SK-N-SH (cell line): ENCODE measurements around the gene SRP54. TPM values are rescaled to one million over a fixed set of nuclear protein-coding genes. Genes with fewer than 3 reads are reported as not detected.

Experiments
- CTCF ChIA-PET: fragments of 300-600, 350-600 bp; formaldehyde crosslinking; extraction: SDS; loops from one replicate; lab custom pipeline; 2021; lab: Yijun Ruan, JAX
- POLR2A ChIA-PET: fragments of 350-600 bp; sonication (Branson Sonifier 250); formaldehyde crosslinking; extraction: SDS; loops from one replicate; lab custom pipeline; 2020; ENCODE audit warnings: antibody characterized with exemption, inconsistent platforms; lab: Yijun Ruan, JAX
- DNase-seq: peaks from one replicate; pipeline ENCODE4 v3.0.0; 2012
- H2AFZ ChIP-seq: fragments of 200-600 bp; sonication (generic); 2 replicates; pipeline ENCODE4 v1.8.1; 2016; ENCODE audit warnings: antibody characterized with exemption, mild to moderate bottlenecking, low read depth
- H3F3A ChIP-seq: fragments of 200-600 bp; sonication (generic); replicated peaks from 2 replicates; pipeline ENCODE3; 2016; ENCODE audit warnings: antibody characterized with exemption, mild to moderate bottlenecking; ENCODE audit not compliant: insufficient read depth
- H3K27ac ChIP-seq, 2 experiments: fragments of 200-500 bp in 1 of 2; fragments of 200-600 bp in 1 of 2; sonication (Bioruptor generic) in 1 of 2; sonication (generic), shearing (Covaris generic) in 1 of 2; 2 replicates each; pipeline versions ENCODE4 v1.5.1 to v1.6.1; 2014 to 2016; ENCODE audit warnings: low read depth in 2 of 2, inconsistent platforms in 1 of 2, low read length in 1 of 2, mild to moderate bottlenecking in 1 of 2, mixed read lengths in 1 of 2
- H3K27me3 ChIP-seq: fragments of 200-600 bp; sonication (generic), shearing (Covaris generic); 2 replicates; pipeline ENCODE4 v1.6.1; 2016; ENCODE audit warnings: mixed run types; ENCODE audit not compliant: insufficient read depth
- H3K36me3 ChIP-seq, 2 experiments: fragments of 200-500 bp in 1 of 2; fragments of 200-600 bp in 1 of 2; sonication (Bioruptor generic) in 1 of 2; sonication (generic) in 1 of 2; replicated peaks in 1 of 2; 2 replicates each; pipeline versions ENCODE3 to v1.5.1; 2014 to 2016; ENCODE audit warnings: low read length in 1 of 2, mild to moderate bottlenecking in 1 of 2; ENCODE audit not compliant: insufficient read depth in 2 of 2, control insufficient read depth in 1 of 2
- H3K4me1 ChIP-seq, 2 experiments: fragments of 200-500 bp in 1 of 2; fragments of 200-600 bp in 1 of 2; sonication (Bioruptor generic) in 1 of 2; sonication (generic), shearing (Covaris generic) in 1 of 2; 2 replicates each; pipeline versions ENCODE4 v1.5.1 to v1.6.1; 2014 to 2016; ENCODE audit warnings: low read depth in 1 of 2, low read length in 1 of 2, mixed run types in 1 of 2; ENCODE audit not compliant: insufficient read depth in 2 of 2, control insufficient read depth in 1 of 2
- H3K4me2 ChIP-seq: fragments of 200-600 bp; sonication (generic), shearing (Covaris generic); 2 replicates; pipeline ENCODE4 v1.6.1; 2017; ENCODE audit warnings: mixed run types
- H3K4me3 ChIP-seq, 2 experiments: fragments of 200-500 bp in 1 of 2; fragments of 200-600 bp in 1 of 2; sonication (Bioruptor generic) in 1 of 2; sonication (generic), shearing (Covaris generic) in 1 of 2; 2 replicates each; pipeline versions ENCODE4 v1.5.1 to v1.8.1; 2014 to 2016; ENCODE audit warnings: low read depth in 2 of 2, inconsistent platforms in 1 of 2, low read length in 1 of 2, mild to moderate bottlenecking in 1 of 2, mixed read lengths in 1 of 2, moderate library complexity in 1 of 2
- H3K79me2 ChIP-seq: fragments of 200-600 bp; sonication (generic); 2 replicates; pipeline ENCODE4 v1.8.1; 2017; ENCODE audit warnings: mild to moderate bottlenecking; ENCODE audit not compliant: insufficient read depth
- H3K9ac ChIP-seq: fragments of 200-600 bp; sonication (generic); 2 replicates; pipeline ENCODE4 v1.6.1; 2017; ENCODE audit warnings: mixed run types
- H3K9me2 ChIP-seq: fragments of 200-600 bp; sonication (generic); 2 replicates; pipeline ENCODE4 v1.6.1; 2017; ENCODE audit warnings: mixed run types
- H3K9me3 ChIP-seq: fragments of 200-600 bp; sonication (generic); 2 replicates; pipeline ENCODE4 v1.6.1; 2017; ENCODE audit warnings: mixed run types, mild to moderate bottlenecking, moderate library complexity
- H4K20me1 ChIP-seq: fragments of 200-600 bp; sonication (generic); 2 replicates; pipeline ENCODE4 v1.6.1; 2017; ENCODE audit warnings: mild to moderate bottlenecking, mixed run types; ENCODE audit not compliant: insufficient read depth
- CHD2 ChIP-seq: fragments of 150-350 bp; IDR thresholded peaks from 2 replicates; pipeline ENCODE4 v1.6.1; 2018; ENCODE audit warnings: low read length; ENCODE audit not compliant: partially characterized antibody
- ELF1 ChIP-seq: IDR thresholded peaks from 2 replicates; pipeline ENCODE4 v1.4.0; 2012
- EP300 ChIP-seq, 2 experiments: IDR thresholded peaks; 2 replicates each; pipeline versions ENCODE4 v1.4.0 to v1.6.1; 2012; ENCODE audit warnings: borderline replicate concordance in 1 of 2, low read depth in 1 of 2, low read length in 1 of 2
- EZH2phosphoT487 ChIP-seq: fragments of 200-600 bp; sonication (generic); IDR thresholded peaks from 2 replicates; pipeline ENCODE4 v1.6.1; 2017; ENCODE audit warnings: low read depth, mixed run types, mild to moderate bottlenecking, antibody characterized with exemption, moderate library complexity, borderline replicate concordance
- FOXJ3 ChIP-seq: sonication (generic); formaldehyde crosslinking; IDR thresholded peaks from 2 replicates; pipeline ENCODE4 v1.5.1; 2020; ENCODE audit warnings: mild to moderate bottlenecking, missing genetic modification reagents
- JUND ChIP-seq: IDR thresholded peaks from 2 replicates; pipeline ENCODE4 v1.4.0; 2012
- MEF2A ChIP-seq: IDR thresholded peaks from 2 replicates; pipeline ENCODE4 v1.4.0; 2012; ENCODE audit warnings: low read depth, borderline replicate concordance
- MXI1 ChIP-seq: IDR thresholded peaks from 2 replicates; pipeline ENCODE4 v1.6.1; 2012; ENCODE audit warnings: mild to moderate bottlenecking, low read depth, low read length, improper control_type of control experiment
- NFIC ChIP-seq: IDR thresholded peaks from 2 replicates; pipeline ENCODE4 v1.4.0; 2012; ENCODE audit warnings: borderline replicate concordance
- RAD21 ChIP-seq: IDR thresholded peaks from 2 replicates; pipeline ENCODE4 v1.6.1; 2012; ENCODE audit warnings: mild to moderate bottlenecking, low read length
- RFX5 ChIP-seq: IDR thresholded peaks from 2 replicates; pipeline ENCODE4 v1.6.1; 2012; ENCODE audit warnings: mild to moderate bottlenecking, improper control_type of control experiment, low read length
- RXRA ChIP-seq: IDR thresholded peaks from 2 replicates; pipeline ENCODE4 v1.4.0; 2012; ENCODE audit warnings: low read depth, mild to moderate bottlenecking, borderline replicate concordance
- SIN3A ChIP-seq: IDR thresholded peaks from 2 replicates; pipeline ENCODE4 v1.6.1; 2012; ENCODE audit warnings: low read depth, mild to moderate bottlenecking, low read length, moderate library complexity, borderline replicate concordance
- TCF12 ChIP-seq: IDR thresholded peaks from 2 replicates; pipeline ENCODE4 v1.4.0; 2012
- YY1 ChIP-seq: IDR thresholded peaks from 2 replicates; pipeline ENCODE4 v1.4.0; 2012; ENCODE audit warnings: low read depth, mild to moderate bottlenecking
- WGBS: methylation state at CpG from one replicate; pipeline ENCODE4 v1.1.6; 2017; ENCODE audit warnings: low lambda C conversion rate; 5-methylcytosine and 5-hydroxymethylcytosine counted together
- polyA plus RNA-seq, 3 experiments: library from polyadenylated mRNA; depleted of rRNA; stranded (reverse); fragments of >200 nt; gene quantifications; 2 replicates each; pipeline ENCODE4 v1.2.3, GENCODE V29; 2012
- TF ChIP-seq, protein P1 (sequence below): IDR thresholded peaks from 2 replicates; pipeline ENCODE4 v1.4.0; 2012; ENCODE audit warnings: low read depth, borderline replicate concordance
- TF ChIP-seq, protein P2 (sequence below): IDR thresholded peaks from 2 replicates; pipeline ENCODE4 v1.4.0; 2012; ENCODE audit warnings: low read depth, borderline replicate concordance

The SRP54 gene
- polyA plus RNA-seq, 1 of the 3 experiments (the other 2 are of a cell fraction) = 39.5 TPM

DNA sequence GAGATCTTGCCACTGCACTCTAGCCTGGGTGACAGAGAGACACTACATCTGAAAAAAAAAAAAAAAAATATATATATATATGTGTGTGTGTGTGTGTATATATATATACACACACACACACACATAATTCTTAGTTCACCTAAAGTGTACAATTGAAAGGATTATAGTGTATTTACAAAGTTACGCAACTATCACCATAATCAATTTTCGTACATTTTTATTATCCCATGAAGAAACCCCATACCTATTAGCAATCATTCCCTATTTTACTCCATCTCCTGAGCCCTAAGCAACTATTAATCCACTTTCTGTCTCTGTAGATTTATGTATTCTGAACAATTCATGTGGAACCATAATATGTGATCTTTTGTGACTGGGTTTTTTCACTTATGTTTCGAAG lies 4.4 kb downstream of the SRP54 start:
- peaks cover 3 to 4% of the 10 kb centered on the region in 2 experiments for H3K36me3 ChIP-seq
- H2AFZ ChIP-seq = no peak overlapping the region
- H3K9ac ChIP-seq = no peak overlapping the region
- peaks cover 61% of the 10 kb centered on the region for H4K20me1 ChIP-seq
- H3K27ac ChIP-seq = no peak overlapping the region
- H3K4me1 ChIP-seq = peaks cover 7 to 14% of the 10 kb centered on the region in 2 experiments
- H3K4me2 ChIP-seq = no peak overlapping the region
- TF ChIP-seq NFIC (no peak), RXRA (no peak), EZH2phosphoT487 (no peak), FOXJ3 (CRISPR knock-in tag) (no peak), JUND (no peak)
- TF ChIP-seq, protein P1, sequence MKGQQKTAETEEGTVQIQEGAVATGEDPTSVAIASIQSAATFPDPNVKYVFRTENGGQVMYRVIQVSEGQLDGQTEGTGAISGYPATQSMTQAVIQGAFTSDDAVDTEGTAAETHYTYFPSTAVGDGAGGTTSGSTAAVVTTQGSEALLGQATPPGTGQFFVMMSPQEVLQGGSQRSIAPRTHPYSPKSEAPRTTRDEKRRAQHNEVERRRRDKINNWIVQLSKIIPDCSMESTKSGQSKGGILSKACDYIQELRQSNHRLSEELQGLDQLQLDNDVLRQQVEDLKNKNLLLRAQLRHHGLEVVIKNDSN = no peak
- no peak for DNase-seq
- H3K79me2 ChIP-seq = peaks cover 91% of the 10 kb centered on the region
- no peaks in the 10 kb centered on the region for H3K27me3 ChIP-seq
- no peaks in the 10 kb centered on the region for H3K9me3 ChIP-seq
- ChIA-PET CTCF (no interaction called here), POLR2A (no interaction called here)
- no peak overlapping the region for H3K4me3 ChIP-seq
- 97% methylated on average over 3 of the region's 3 CpGs for WGBS
- H3K9me2 ChIP-seq = no peaks in the 10 kb centered on the region
- peaks cover 1% of the 10 kb centered on the region for H3F3A ChIP-seq

DNA sequence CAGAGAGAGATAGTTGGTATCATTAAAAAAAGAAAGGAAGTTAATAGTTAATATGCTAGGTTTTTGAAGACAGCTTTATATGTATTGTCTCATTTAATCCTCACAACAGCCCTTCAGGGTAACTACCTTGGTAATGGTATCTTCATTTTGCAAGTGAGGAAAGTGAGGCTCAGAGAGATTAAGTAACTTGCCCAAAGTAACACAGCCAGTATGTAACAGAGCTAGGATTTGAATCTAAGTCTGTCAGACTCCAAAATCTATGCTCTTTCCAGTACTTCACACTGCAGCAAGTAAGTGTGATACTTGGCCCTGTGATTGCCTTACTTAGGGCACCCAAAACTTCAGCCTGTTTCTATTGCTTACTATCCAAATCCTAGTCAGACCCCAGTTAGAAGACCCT lies 7.0 kb downstream of the SRP54 start:
- TF ChIP-seq, protein P2, sequence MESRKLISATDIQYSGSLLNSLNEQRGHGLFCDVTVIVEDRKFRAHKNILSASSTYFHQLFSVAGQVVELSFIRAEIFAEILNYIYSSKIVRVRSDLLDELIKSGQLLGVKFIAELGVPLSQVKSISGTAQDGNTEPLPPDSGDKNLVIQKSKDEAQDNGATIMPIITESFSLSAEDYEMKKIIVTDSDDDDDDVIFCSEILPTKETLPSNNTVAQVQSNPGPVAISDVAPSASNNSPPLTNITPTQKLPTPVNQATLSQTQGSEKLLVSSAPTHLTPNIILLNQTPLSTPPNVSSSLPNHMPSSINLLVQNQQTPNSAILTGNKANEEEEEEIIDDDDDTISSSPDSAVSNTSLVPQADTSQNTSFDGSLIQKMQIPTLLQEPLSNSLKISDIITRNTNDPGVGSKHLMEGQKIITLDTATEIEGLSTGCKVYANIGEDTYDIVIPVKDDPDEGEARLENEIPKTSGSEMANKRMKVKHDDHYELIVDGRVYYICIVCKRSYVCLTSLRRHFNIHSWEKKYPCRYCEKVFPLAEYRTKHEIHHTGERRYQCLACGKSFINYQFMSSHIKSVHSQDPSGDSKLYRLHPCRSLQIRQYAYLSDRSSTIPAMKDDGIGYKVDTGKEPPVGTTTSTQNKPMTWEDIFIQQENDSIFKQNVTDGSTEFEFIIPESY = no peak
- TF ChIP-seq, protein P1 = no peak
- TF ChIP-seq YY1 (no peak), RFX5 (no peak), NFIC (no peak), TCF12 (no peak), MEF2A (no peak), EP300 (IDR thresholded peaks at IDR 0.05; ENCODE audit: borderline replicate concordance in 1 of 2, low read depth in 1 of 2, low read length in 1 of 2) (no peak), CHD2 (no peak), RAD21 (no peak), MXI1 (no peak), EZH2phosphoT487 (no peak), SIN3A (no peak), RXRA (no peak), ELF1 (no peak)
- H3K9me3 ChIP-seq = no peaks in the 10 kb centered on the region
- H3K4me3 ChIP-seq = no peak overlapping the region
- H3K9me2 ChIP-seq = no peaks in the 10 kb centered on the region
- DNase-seq = no peak
- H3K9ac ChIP-seq = no peak overlapping the region
- H3K79me2 ChIP-seq = peaks cover 99% of the 10 kb centered on the region
- POLR2A ChIA-PET = no interaction called here
- peaks cover 64% of the 10 kb centered on the region for H4K20me1 ChIP-seq
- CTCF ChIA-PET = interaction anchor here (1.1 to 1.3 kb wide), 2 partner anchors 21 to 267 kb away, joined by 3 read pairs; no protein-coding TSS in a partner anchor
- H3K36me3 ChIP-seq = peaks cover 3 to 4% of the 10 kb centered on the region in 2 experiments
- no peak overlapping the region for H3K4me2 ChIP-seq
- H3K4me1 ChIP-seq = peaks cover 0 to 6% of the 10 kb centered on the region in 2 experiments
- no peak overlapping the region for H2AFZ ChIP-seq
- H3F3A ChIP-seq = peaks cover 5% of the 10 kb centered on the region
- no peaks in the 10 kb centered on the region for H3K27me3 ChIP-seq
- H3K27ac ChIP-seq = no peak overlapping the region
